ENCODE measurements around the gene SLC16A10. TPM values are rescaled to one million over a fixed set of nuclear protein-coding genes. Genes with fewer than 3 reads are reported as not detected.

Gene SLC16A10, protein sequence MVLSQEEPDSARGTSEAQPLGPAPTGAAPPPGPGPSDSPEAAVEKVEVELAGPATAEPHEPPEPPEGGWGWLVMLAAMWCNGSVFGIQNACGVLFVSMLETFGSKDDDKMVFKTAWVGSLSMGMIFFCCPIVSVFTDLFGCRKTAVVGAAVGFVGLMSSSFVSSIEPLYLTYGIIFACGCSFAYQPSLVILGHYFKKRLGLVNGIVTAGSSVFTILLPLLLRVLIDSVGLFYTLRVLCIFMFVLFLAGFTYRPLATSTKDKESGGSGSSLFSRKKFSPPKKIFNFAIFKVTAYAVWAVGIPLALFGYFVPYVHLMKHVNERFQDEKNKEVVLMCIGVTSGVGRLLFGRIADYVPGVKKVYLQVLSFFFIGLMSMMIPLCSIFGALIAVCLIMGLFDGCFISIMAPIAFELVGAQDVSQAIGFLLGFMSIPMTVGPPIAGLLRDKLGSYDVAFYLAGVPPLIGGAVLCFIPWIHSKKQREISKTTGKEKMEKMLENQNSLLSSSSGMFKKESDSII
- 0.15 TPM for polyA plus RNA-seq (2012; ENCODE audit: insufficient read length, low read depth)

GRCh38 chr6:111087106-111087835, at the start of gene SLC16A10:
Gene SLC16A10 (plus strand): TSS chr6:111087503. CDS start chr6:111087753, 250 bp downstream.
- TF ChIP-seq SIN3A (IDR thresholded peaks at IDR 0.05; ENCODE audit: borderline replicate concordance, insufficient read depth, low read length) (no peak), POLR2AphosphoS5 (IDR thresholded peaks at IDR 0.05; ENCODE audit: low read depth, low read length) (no peak)

- TF ChIP-seq, protein P1, sequence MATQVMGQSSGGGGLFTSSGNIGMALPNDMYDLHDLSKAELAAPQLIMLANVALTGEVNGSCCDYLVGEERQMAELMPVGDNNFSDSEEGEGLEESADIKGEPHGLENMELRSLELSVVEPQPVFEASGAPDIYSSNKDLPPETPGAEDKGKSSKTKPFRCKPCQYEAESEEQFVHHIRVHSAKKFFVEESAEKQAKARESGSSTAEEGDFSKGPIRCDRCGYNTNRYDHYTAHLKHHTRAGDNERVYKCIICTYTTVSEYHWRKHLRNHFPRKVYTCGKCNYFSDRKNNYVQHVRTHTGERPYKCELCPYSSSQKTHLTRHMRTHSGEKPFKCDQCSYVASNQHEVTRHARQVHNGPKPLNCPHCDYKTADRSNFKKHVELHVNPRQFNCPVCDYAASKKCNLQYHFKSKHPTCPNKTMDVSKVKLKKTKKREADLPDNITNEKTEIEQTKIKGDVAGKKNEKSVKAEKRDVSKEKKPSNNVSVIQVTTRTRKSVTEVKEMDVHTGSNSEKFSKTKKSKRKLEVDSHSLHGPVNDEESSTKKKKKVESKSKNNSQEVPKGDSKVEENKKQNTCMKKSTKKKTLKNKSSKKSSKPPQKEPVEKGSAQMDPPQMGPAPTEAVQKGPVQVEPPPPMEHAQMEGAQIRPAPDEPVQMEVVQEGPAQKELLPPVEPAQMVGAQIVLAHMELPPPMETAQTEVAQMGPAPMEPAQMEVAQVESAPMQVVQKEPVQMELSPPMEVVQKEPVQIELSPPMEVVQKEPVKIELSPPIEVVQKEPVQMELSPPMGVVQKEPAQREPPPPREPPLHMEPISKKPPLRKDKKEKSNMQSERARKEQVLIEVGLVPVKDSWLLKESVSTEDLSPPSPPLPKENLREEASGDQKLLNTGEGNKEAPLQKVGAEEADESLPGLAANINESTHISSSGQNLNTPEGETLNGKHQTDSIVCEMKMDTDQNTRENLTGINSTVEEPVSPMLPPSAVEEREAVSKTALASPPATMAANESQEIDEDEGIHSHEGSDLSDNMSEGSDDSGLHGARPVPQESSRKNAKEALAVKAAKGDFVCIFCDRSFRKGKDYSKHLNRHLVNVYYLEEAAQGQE (IDR thresholded peaks at IDR 0.05; ENCODE audit: insufficient read depth in 1 of 2, low read depth in 2 of 2, low read length in 2 of 2): no peak
- TF ChIP-seq POLR2AphosphoS5 (IDR thresholded peaks at IDR 0.05; ENCODE audit: low read depth, low read length) (no peak), SIN3A (IDR thresholded peaks at IDR 0.05; ENCODE audit: borderline replicate concordance, insufficient read depth, low read length) (no peak), FOXP2 (optimal IDR thresholded peaks at IDR 0.05; ENCODE audit: borderline replicate concordance, extremely low read depth, extremely low read length, insufficient read depth) (no peak), TAF1 (IDR thresholded peaks at IDR 0.05; ENCODE audit: borderline replicate concordance, insufficient read depth, low read length) (no peak)
Measured at GRCh38 chr6:111038534-111039252, 48.6 kb upstream of the SLC16A10 start.

DNA sequence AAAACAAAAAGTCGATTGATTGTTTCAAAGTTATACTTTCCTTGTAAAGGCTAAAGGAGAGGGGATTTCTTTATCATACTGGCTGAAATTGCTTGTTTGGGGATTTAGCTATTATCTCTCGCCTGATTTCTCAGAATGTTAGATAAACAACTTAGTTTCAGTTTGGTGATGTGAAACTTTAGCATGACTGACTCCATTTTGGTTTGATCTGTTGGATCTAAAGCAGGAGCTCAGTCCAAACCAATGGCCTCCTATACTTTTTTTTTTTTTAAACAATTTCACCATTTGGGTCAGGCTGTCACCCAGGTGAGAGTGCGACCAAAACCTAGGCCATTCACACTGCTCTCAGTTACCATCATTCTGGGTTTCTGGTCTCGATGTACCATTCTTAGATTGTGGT, 45.4 kb upstream of the SLC16A10 start:
- no peak for TF ChIP-seq FOXP2 (optimal IDR thresholded peaks at IDR 0.05; ENCODE audit: borderline replicate concordance, extremely low read depth, extremely low read length, insufficient read depth)
- TF ChIP-seq SIN3A (IDR thresholded peaks at IDR 0.05; ENCODE audit: borderline replicate concordance, insufficient read depth, low read length): no peak
- TF ChIP-seq POLR2AphosphoS5 (IDR thresholded peaks at IDR 0.05; ENCODE audit: low read depth, low read length): no peak
- no peak for TF ChIP-seq TAF1 (IDR thresholded peaks at IDR 0.05; ENCODE audit: borderline replicate concordance, insufficient read depth, low read length)
- TF ChIP-seq, protein P1 (IDR thresholded peaks at IDR 0.05; ENCODE audit: insufficient read depth in 1 of 2, low read depth in 2 of 2, low read length in 2 of 2): no peak

GRCh38 chr6:111047244-111047643, 40.1 kb upstream of the SLC16A10 start:
- no peak for TF ChIP-seq TAF1 (IDR thresholded peaks at IDR 0.05; ENCODE audit: borderline replicate concordance, insufficient read depth, low read length)
- no peak for TF ChIP-seq SIN3A (IDR thresholded peaks at IDR 0.05; ENCODE audit: borderline replicate concordance, insufficient read depth, low read length)
- TF ChIP-seq FOXP2 (optimal IDR thresholded peaks at IDR 0.05; ENCODE audit: borderline replicate concordance, extremely low read depth, extremely low read length, insufficient read depth): no peak
- no peak for TF ChIP-seq POLR2AphosphoS5 (IDR thresholded peaks at IDR 0.05; ENCODE audit: low read depth, low read length)
- TF ChIP-seq, protein P1 (IDR thresholded peaks at IDR 0.05; ENCODE audit: insufficient read depth in 1 of 2, low read depth in 2 of 2, low read length in 2 of 2): no peak
